Retinal pigment epithelial cell (primary cell): ENCODE results near the gene LEPROT.

Experiments
- DNase-seq: peaks from one replicate; pipeline ENCODE4 v3.0.0-alpha.2; 2010; ENCODE audit warnings: low read depth
- H3K4me3 ChIP-seq: 2 replicates; pipeline ENCODE4 v1.5.1; 2011; ENCODE audit warnings: mild to moderate bottlenecking, low read length, control low read depth, moderate library complexity
- CTCF ChIP-seq: conservative IDR thresholded peaks from 2 replicates; pipeline ENCODE4 v1.5.1; 2011; ENCODE audit warnings: low read depth, low read length, control low read depth, inconsistent platforms

LEPROT gene

GRCh38 chr1:65412984-65413375 is 7.5 kb upstream of the LEPROT start:
- no peak for DNase-seq
- no peak for TF ChIP-seq CTCF
- no peak overlapping the region for H3K4me3 ChIP-seq

DNA sequence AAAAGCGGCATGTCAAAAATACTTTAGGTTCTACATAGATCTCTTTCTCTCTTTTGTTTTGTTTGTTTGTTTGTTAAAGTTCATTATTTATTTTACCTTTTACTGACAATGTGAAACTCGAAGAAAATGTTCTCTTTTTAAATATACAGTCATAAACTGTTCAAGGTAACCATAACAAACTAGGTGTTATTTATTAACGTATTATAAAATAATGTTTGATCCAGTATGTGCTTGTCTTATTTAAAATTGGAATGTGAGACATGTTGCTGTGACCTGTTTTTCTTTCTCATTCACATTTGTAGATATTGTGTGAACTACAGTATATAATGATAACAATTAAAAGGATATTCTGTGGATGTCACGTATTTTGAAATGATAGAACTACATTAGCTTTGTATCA is 5.9 kb upstream of the LEPROT start:
- H3K4me3 ChIP-seq, result no peak overlapping the region
- DNase-seq, result no peak
- no peak for TF ChIP-seq CTCF

DNA sequence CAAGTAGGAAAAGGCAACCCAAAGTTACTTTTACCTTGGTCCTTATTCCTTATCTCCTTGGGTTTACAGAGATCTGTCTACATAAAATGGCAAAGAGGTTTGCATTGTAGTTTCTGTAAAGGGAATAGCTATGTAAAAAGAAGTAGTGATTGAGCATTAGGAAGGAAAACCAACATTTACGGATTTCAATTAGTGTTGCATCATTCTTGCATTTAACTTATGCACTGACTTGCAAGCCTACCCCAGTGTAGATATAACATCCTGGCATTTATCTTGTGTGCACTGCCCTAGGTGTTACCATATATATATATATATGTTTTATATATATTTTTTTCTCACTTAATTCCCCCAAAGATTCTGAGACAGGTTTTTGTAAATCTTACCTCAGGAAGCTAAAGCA is 3.7 kb upstream of the LEPROT start:
- DNase-seq, result no peak
- H3K4me3 ChIP-seq, result no peak overlapping the region
- TF ChIP-seq CTCF, result no peak

DNA sequence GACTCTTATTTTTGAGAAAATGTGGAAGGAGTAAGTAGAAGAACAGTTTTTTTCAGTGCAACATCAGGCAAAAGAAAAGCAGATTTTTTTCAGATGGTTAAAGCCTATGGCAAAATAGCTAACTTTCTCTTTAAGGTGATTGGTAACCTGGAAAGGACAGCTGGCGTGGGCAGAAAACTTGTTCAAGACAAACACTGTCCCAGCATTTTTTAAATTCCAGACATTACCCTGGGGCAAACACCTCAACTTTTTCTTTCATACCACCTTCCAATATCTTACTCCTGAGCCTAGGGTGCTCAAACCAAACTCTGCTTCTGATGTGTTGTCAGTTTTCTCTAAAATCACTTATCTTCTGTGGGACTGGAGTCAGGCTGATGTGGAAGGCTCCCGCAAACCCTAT is 2.7 kb upstream of the LEPROT start:
- no peak for DNase-seq
- no peak overlapping the region for H3K4me3 ChIP-seq
- TF ChIP-seq CTCF, result no peak

- no peak overlapping the region for H3K4me3 ChIP-seq
- TF ChIP-seq CTCF, result no peak
- DNase-seq, result no peak
Measured at GRCh38 chr1:65418522-65419185, 1.8 kb upstream of the LEPROT start.

GRCh38 chr1:65419681-65420589 is 533 bp upstream of the LEPROT start:
- peak overlapping the region; percentile 88 for H3K4me3 ChIP-seq
- peak; percentile 92 for DNase-seq
- no peak for TF ChIP-seq CTCF
